SK-N-SH treated with all-trans-retinoic acid at 6 μM for 48 hours (cell line): Measurements from ENCODE around the gene RASSF6.

Experiments
- CSDC2 ChIP-seq: fragments of 250-450 bp; sonication (Bioruptor Pico); IDR thresholded peaks from 2 replicates; pipeline ENCODE4 v1.5.0; 2020; ENCODE audit warnings: mild to moderate bottlenecking, moderate library complexity
- ESRRG ChIP-seq: fragments of 250-450 bp; sonication (Bioruptor Pico); IDR thresholded peaks from 2 replicates; pipeline ENCODE4 v1.6.1; 2021; ENCODE audit warnings: mild to moderate bottlenecking
- ISL1 ChIP-seq: fragments of 250-450 bp; sonication (Bioruptor Pico); IDR thresholded peaks from 2 replicates; pipeline ENCODE4 v2.1.2; 2022; ENCODE audit warnings: mild to moderate bottlenecking, moderate library complexity
- OSR1 ChIP-seq: fragments of 250-450 bp; sonication (Bioruptor Pico); IDR thresholded peaks from 2 replicates; pipeline ENCODE4 v1.8.0; 2022; ENCODE audit warnings: moderate library complexity, mild to moderate bottlenecking, inconsistent platforms
- RARB ChIP-seq: fragments of 250-450 bp; sonication (Bioruptor Pico); IDR thresholded peaks from 2 replicates; pipeline ENCODE4 v1.8.0; 2021; ENCODE audit warnings: mild to moderate bottlenecking, moderate library complexity
- SNAI2 ChIP-seq: fragments of 250-450 bp; sonication (Bioruptor Pico); IDR thresholded peaks from 2 replicates; pipeline ENCODE4 v1.5.0; 2020; ENCODE audit warnings: mild to moderate bottlenecking, moderate library complexity
- ZFP3 ChIP-seq: fragments of 250-450 bp; sonication (Bioruptor Pico); IDR thresholded peaks from 2 replicates; pipeline ENCODE4 v1.5.0; 2020; ENCODE audit warnings: mild to moderate bottlenecking, moderate library complexity
- TF ChIP-seq, protein P1 (sequence below): fragments of 250-450 bp; sonication (Bioruptor Pico); IDR thresholded peaks from 2 replicates; pipeline ENCODE4 v1.5.1; 2020; ENCODE audit warnings: low read depth, mild to moderate bottlenecking, moderate library complexity
- TF ChIP-seq, protein P2 (sequence below): fragments of 250-450 bp; sonication (Bioruptor Pico); IDR thresholded peaks from 2 replicates; pipeline ENCODE4 v1.8.0; 2020; ENCODE audit warnings: mild to moderate bottlenecking, moderate library complexity, borderline replicate concordance
- TF ChIP-seq, protein P3 (sequence below): fragments of 250-450 bp; sonication (Bioruptor Pico); IDR thresholded peaks from 2 replicates; pipeline ENCODE4 v1.5.1; 2021; ENCODE audit warnings: mild to moderate bottlenecking, moderate library complexity

DNA sequence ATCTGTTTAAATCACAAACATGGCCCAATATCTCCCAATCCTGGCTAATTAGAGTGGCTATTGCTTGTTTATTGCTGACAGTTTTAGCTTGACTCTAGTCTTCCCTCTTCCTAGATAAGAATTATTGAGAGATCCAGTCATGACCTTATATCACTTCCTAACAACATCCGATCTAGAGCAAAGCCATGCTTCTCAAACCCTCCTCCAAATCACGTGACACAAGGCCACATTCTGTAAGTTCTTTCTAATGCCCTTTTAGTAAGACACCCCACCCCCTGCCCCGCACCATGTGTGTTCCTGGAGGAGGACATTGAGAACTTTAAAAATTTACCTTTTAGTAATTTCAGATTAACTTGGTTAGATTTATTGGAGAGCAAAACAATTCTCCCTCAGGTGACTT is 40.6 kb upstream of the RASSF6 start:
- TF ChIP-seq, protein P1, sequence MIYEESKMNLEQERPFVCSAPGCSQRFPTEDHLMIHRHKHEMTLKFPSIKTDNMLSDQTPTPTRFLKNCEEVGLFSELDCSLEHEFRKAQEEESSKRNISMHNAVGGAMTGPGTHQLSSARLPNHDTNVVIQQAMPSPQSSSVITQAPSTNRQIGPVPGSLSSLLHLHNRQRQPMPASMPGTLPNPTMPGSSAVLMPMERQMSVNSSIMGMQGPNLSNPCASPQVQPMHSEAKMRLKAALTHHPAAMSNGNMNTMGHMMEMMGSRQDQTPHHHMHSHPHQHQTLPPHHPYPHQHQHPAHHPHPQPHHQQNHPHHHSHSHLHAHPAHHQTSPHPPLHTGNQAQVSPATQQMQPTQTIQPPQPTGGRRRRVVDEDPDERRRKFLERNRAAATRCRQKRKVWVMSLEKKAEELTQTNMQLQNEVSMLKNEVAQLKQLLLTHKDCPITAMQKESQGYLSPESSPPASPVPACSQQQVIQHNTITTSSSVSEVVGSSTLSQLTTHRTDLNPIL (CRISPR knock-in tag) = no peak
- no peak for TF ChIP-seq CSDC2 (CRISPR knock-in tag)
- TF ChIP-seq OSR1 (CRISPR knock-in tag) = no peak
- TF ChIP-seq RARB (CRISPR knock-in tag) = no peak
- TF ChIP-seq ZFP3 (CRISPR knock-in tag) = no peak
- TF ChIP-seq, protein P2, sequence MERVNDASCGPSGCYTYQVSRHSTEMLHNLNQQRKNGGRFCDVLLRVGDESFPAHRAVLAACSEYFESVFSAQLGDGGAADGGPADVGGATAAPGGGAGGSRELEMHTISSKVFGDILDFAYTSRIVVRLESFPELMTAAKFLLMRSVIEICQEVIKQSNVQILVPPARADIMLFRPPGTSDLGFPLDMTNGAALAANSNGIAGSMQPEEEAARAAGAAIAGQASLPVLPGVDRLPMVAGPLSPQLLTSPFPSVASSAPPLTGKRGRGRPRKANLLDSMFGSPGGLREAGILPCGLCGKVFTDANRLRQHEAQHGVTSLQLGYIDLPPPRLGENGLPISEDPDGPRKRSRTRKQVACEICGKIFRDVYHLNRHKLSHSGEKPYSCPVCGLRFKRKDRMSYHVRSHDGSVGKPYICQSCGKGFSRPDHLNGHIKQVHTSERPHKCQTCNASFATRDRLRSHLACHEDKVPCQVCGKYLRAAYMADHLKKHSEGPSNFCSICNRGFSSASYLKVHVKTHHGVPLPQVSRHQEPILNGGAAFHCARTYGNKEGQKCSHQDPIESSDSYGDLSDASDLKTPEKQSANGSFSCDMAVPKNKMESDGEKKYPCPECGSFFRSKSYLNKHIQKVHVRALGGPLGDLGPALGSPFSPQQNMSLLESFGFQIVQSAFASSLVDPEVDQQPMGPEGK (CRISPR knock-in tag) = no peak
- TF ChIP-seq ISL1 (CRISPR knock-in tag) = no peak
- TF ChIP-seq SNAI2 (CRISPR knock-in tag) = no peak
- TF ChIP-seq, protein P3, sequence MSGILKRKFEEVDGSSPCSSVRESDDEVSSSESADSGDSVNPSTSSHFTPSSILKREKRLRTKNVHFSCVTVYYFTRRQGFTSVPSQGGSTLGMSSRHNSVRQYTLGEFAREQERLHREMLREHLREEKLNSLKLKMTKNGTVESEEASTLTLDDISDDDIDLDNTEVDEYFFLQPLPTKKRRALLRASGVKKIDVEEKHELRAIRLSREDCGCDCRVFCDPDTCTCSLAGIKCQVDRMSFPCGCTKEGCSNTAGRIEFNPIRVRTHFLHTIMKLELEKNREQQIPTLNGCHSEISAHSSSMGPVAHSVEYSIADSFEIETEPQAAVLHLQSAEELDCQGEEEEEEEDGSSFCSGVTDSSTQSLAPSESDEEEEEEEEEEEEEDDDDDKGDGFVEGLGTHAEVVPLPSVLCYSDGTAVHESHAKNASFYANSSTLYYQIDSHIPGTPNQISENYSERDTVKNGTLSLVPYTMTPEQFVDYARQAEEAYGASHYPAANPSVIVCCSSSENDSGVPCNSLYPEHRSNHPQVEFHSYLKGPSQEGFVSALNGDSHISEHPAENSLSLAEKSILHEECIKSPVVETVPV (CRISPR knock-in tag) = no peak
- no peak for TF ChIP-seq ESRRG
